ENCODE measurements around the gene DNPEP.

Gene DNPEP

DNA sequence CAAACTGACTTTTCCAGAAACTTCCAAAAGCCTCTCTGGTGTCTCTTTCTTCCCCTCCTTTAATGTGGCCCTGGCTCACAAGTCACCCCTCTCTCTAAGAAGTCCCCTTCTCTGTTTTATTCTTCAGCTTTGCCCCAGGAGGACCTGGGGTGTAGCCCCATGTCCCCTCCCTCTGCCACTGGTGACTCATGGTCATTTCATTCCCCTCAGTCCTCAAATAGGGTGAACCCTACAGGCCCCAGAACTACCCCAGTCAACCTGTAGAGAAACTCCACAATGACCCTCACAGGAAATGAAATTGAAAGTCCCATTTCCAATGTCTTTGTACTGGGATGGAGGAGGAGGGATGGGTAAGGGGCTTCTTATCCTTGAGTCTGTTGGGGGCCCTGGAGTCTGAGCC is 40.8 kb upstream of the DNPEP start:
- Histone ChIP-seq H3K27me3 (ENCODE audit: low read length) (no peaks in the 10 kb centered on the region), H4K20me1 (ENCODE audit: low read depth, low read length) (no peaks in the 10 kb centered on the region), H3K9me2 (replicated peaks; ENCODE audit: insufficient read depth, low read length) (no peaks in the 10 kb centered on the region), H3F3A (ENCODE audit: insufficient read depth) (no peaks in the 10 kb centered on the region), H2AFZ (ENCODE audit: low read depth, low read length, severe bottlenecking) (no peak overlapping the region), H3K27ac (ENCODE audit: low read depth, low read length) (no peak overlapping the region), H3K4me3 (ENCODE audit: insufficient read depth, low read length, poor library complexity, severe bottlenecking) (no peak overlapping the region), H3K36me3 (ENCODE audit: low read length) (no peaks in the 10 kb centered on the region), H3K9me3 (ENCODE audit: insufficient read depth, low read length) (no peaks in the 10 kb centered on the region), H3K9ac (ENCODE audit: low read length) (no peak overlapping the region), H3K4me2 (ENCODE audit: low read depth, low read length, poor library complexity, severe bottlenecking) (no peak overlapping the region), H3K79me2 (ENCODE audit: insufficient read depth, low read length) (no peaks in the 10 kb centered on the region)
- no peak for TF ChIP-seq EZH2phosphoT487 (conservative IDR thresholded peaks at IDR 0.05; ENCODE audit: low read length)
- TF ChIP-seq, protein P1, sequence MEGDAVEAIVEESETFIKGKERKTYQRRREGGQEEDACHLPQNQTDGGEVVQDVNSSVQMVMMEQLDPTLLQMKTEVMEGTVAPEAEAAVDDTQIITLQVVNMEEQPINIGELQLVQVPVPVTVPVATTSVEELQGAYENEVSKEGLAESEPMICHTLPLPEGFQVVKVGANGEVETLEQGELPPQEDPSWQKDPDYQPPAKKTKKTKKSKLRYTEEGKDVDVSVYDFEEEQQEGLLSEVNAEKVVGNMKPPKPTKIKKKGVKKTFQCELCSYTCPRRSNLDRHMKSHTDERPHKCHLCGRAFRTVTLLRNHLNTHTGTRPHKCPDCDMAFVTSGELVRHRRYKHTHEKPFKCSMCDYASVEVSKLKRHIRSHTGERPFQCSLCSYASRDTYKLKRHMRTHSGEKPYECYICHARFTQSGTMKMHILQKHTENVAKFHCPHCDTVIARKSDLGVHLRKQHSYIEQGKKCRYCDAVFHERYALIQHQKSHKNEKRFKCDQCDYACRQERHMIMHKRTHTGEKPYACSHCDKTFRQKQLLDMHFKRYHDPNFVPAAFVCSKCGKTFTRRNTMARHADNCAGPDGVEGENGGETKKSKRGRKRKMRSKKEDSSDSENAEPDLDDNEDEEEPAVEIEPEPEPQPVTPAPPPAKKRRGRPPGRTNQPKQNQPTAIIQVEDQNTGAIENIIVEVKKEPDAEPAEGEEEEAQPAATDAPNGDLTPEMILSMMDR (IDR thresholded peaks at IDR 0.05; ENCODE audit: insufficient read depth, low read length, poor library complexity, severe bottlenecking): no peak

DNA sequence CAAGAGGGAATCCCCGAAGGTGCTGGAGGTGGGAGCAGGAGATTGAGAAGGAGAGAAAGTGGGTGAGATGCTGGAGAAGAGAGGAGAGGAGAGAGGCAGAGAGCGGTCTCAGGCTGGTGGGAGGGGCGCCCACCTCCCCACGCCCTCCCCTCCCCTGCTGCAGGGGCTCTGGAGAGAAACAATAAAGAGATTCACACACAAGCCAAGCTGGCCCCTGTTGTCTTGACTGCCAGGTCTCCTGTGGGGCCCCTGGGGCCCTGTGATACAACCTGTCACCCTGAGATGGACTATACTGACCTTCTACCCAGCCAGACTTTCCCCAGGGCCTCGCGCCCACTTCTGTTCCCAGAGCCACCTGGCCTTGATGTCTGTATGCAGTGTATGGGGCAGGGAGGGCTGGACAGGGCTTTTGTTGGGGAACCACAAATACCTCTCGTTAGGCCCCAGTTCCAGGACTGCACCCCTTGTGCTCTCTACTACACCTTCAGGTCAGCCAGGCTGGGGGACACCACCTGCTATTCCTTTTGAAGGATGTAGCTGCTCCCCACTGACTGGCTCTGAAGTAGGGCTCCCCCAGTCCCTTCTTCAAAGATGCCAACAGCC is 38.9 kb upstream of the DNPEP start:
- H3K27me3 ChIP-seq (ENCODE audit: low read length): no peaks in the 10 kb centered on the region
- no peak overlapping the region for H3K9ac ChIP-seq (ENCODE audit: low read length)
- H3K4me2 ChIP-seq (ENCODE audit: low read depth, low read length, poor library complexity, severe bottlenecking): no peak overlapping the region
- H3K9me3 ChIP-seq (ENCODE audit: insufficient read depth, low read length): no peaks in the 10 kb centered on the region
- no peaks in the 10 kb centered on the region for H3F3A ChIP-seq (ENCODE audit: insufficient read depth)
- H3K36me3 ChIP-seq (ENCODE audit: low read length): no peaks in the 10 kb centered on the region
- no peak overlapping the region for H2AFZ ChIP-seq (ENCODE audit: low read depth, low read length, severe bottlenecking)
- H3K9me2 ChIP-seq (replicated peaks; ENCODE audit: insufficient read depth, low read length): no peaks in the 10 kb centered on the region
- no peaks in the 10 kb centered on the region for H4K20me1 ChIP-seq (ENCODE audit: low read depth, low read length)
- H3K79me2 ChIP-seq (ENCODE audit: insufficient read depth, low read length): no peaks in the 10 kb centered on the region
- H3K4me3 ChIP-seq (ENCODE audit: insufficient read depth, low read length, poor library complexity, severe bottlenecking): no peak overlapping the region
- no peak overlapping the region for H3K27ac ChIP-seq (ENCODE audit: low read depth, low read length)
- TF ChIP-seq, protein P1 (IDR thresholded peaks at IDR 0.05; ENCODE audit: insufficient read depth, low read length, poor library complexity, severe bottlenecking): no peak
- TF ChIP-seq EZH2phosphoT487 (conservative IDR thresholded peaks at IDR 0.05; ENCODE audit: low read length): no peak

DNA sequence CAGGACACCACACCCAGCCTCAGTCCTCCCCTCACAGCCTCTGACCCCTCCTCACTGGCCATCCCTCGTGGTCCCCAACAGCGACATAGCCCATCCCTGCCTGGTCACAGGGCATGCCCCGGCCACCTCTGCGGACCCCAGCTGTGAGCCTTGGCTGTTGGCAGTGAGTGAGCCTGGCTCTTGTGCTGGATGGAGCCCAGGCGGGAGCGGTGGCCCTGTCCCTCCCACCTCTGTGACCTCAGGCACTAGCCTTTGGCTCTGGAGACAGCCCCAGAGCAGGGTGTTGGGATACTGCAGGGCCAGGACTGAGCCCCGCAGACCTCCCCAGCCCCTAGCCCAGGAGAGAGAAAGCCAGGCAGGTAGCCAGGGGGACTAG is 38.3 kb upstream of the DNPEP start:
- H3K9me2 ChIP-seq (replicated peaks; ENCODE audit: insufficient read depth, low read length): no peaks in the 10 kb centered on the region
- no peaks in the 10 kb centered on the region for H3K27me3 ChIP-seq (ENCODE audit: low read length)
- no peaks in the 10 kb centered on the region for H3K36me3 ChIP-seq (ENCODE audit: low read length)
- no peak overlapping the region for H2AFZ ChIP-seq (ENCODE audit: low read depth, low read length, severe bottlenecking)
- H3K4me3 ChIP-seq (ENCODE audit: insufficient read depth, low read length, poor library complexity, severe bottlenecking): no peak overlapping the region
- no peak overlapping the region for H3K9ac ChIP-seq (ENCODE audit: low read length)
- no peak overlapping the region for H3K27ac ChIP-seq (ENCODE audit: low read depth, low read length)
- no peak overlapping the region for H3K4me2 ChIP-seq (ENCODE audit: low read depth, low read length, poor library complexity, severe bottlenecking)
- no peak for TF ChIP-seq EZH2phosphoT487 (conservative IDR thresholded peaks at IDR 0.05; ENCODE audit: low read length)
- TF ChIP-seq, protein P1 (IDR thresholded peaks at IDR 0.05; ENCODE audit: insufficient read depth, low read length, poor library complexity, severe bottlenecking): no peak
- H3F3A ChIP-seq (ENCODE audit: insufficient read depth): no peaks in the 10 kb centered on the region
- no peaks in the 10 kb centered on the region for H4K20me1 ChIP-seq (ENCODE audit: low read depth, low read length)
- H3K9me3 ChIP-seq (ENCODE audit: insufficient read depth, low read length): no peaks in the 10 kb centered on the region
- no peaks in the 10 kb centered on the region for H3K79me2 ChIP-seq (ENCODE audit: insufficient read depth, low read length)
